ENCODE data around the gene FAH.

Gene FAH

DNA sequence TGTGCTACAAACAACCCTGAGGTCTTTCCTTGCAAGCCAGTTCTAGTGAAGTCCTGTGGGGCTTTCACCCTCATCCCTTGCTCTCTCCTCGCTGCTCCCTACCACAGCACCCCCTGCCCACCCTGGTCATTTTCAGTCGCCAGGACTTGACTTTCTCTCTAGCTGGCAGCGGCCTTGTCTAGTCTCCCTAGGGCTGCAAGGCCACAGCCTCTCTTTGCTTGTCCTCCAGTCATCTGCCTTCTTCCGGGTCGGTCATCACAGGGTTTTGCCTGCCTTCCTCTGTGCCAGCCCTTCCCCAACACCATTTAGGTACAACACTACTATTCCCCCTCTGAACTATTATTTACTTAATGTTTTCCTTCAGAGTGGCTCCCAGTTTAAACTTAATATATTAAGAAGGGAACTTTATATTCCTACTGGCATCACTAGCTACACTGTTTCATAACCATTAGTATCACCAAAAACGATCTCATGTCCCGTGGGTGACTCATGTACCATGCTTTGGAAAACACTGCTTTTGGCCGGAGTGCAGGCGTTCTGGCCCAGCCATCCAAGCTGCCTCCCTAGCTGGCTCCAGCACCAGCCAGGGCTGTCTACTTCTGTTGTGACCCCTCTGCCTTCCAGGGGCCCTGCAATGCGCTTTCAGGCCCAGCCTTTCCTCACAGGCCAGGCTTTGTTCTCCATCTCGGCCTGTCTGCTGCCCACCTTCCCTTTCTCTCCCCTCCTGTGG is 21.4 kb downstream of the FAH start:
- no peak for DNase-seq

DNA sequence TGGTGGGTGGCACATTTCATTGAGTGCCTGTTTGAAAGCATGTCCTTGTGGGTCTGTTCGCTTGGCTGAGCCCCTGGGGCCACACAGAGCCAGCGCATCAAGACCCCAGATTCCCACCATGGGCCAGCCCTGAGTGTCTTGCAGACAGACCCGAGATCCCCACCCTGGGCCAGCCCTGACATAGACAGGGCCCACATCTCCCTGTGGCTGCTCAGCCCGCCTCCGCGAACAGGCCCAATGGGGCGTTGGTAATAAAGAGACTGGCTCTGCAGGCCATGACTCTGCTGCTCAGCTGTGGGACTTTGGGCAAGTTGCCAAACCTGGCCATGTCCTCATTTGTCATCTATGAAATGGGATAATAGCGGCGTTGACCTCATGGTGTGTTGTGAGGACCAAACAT is 22.6 kb downstream of the FAH start:
- DNase-seq, result no peak

DNA sequence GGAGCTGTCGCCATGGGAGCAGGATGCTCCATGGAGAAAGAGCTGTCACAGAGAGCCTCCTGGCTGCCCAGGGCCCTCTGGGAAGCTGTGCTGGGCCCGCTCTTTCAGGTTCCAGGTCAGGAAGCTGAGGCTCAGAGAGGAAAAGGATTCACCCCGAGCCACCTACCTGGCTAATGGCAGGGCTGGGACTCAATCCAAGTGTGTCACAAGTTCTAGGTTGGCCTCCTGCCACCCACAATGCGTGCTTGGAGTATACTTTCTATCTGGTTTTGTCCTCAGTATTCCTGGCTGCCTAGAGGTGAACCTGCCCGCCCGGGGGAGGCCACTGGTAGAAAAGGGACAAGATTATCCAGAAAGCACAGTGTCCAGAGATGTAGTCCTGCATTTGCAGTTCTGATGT is 23.6 kb downstream of the FAH start:
- DNase-seq, result no peak

DNA sequence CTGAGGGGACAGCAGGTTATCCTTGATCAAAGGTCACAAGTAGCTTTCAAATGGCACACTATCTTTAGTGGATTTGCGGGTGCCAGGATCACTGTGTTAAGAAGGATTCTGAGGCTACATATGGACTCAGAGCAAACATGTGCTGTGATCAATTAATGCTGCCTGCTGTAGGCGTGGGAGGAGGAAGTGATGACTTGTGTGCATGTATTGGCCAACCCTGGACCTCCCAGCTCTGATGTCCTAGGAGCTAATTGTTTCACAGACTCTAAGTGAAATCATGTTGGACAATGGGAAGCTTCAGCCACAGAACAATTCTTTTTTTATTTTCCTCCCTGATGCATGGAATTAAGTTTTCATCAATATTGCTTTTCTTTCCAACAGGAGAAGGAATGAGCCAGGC is 24.4 kb downstream of the FAH start:
- DNase-seq, result no peak

- no peak for DNase-seq
Observed at GRCh38 chr15:80179025-80179759, 26.4 kb downstream of the FAH start.

DNA sequence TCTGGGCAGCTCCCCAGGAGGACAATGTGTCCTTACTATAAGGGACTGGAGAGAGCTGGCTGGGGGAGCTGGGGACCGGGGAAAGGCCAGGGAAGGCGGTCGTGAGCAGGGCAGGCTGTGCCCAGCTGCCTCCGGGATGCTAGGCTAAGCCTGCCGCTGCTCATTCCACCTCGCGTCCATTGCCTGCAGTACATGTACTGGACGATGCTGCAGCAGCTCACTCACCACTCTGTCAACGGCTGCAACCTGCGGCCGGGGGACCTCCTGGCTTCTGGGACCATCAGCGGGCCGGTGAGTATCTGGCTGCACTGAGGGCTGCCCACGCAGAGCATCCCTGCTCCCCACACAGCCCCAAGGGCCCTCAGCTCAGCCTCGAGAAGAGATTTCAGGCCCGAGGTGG is 27.1 kb downstream of the FAH start:
- DNase-seq, result no peak

DNA sequence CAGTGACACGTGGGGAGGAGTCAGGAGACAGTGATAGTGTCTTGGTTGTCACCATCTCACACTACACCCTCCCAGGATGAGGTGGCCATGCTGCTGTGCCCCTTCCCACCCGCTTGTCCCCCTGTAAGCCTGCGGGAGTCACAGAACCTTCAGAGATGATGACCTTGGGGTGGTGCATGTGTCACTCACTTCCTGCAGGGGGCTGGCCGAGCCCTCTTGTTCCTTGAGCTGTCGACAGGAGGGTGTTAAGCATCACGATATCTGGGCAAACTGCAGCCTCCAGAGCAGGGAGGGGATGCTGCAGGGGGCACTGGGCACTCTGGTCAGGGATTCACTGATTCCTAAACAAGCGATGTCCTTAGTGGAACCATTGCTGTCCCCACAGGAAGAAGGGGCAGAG is 27.7 kb downstream of the FAH start:
- no peak for DNase-seq

DNA sequence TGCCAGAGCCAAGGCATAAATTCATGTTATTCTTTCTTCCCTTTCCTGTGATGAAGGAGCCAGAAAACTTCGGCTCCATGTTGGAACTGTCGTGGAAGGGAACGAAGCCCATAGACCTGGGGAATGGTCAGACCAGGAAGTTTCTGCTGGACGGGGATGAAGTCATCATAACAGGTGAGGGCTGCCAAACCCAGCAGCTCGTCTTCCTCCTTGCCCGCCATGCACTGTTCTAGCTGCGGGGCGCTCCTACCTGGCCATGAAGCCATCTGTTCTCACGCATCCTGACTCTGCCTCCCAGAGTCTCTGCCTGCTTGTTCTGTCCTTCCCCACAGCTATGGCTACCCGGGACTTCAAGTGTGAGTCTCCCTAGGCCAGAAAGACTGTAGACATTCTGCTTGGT is 28.2 kb downstream of the FAH start:
- no peak for DNase-seq

DNA sequence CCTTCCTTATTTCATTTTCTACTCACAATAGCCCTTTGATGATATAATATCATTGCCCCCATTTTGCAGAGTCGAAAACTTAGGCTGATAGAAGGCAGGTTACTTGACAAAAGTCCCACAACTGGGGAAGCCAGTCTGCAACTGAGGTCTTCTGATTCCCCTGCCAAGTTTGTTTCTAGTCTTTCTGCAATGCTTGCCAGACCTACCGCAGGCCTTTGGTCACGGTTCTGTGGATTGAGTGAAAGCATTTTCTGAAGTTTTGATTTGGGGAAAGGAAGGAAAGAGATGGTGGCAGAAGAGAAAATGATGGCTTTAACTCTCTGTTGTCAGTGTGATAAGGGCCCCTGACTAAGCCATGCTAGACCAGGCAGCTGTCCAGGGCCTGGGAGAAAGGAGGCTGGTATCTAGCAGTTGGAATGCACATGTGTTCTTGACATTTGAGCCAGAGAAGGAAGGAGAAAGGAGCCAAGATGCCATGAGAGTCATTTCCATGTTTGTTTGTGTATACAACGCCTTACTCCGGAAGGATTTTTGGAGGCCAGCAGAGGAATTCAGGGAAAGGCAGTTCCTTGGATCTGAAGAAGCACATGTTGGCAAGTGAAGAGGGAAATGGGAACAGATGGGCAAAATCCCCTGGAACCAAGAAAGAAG is 29.9 kb downstream of the FAH start:
- DNase-seq, result peak; percentile 33

DNA sequence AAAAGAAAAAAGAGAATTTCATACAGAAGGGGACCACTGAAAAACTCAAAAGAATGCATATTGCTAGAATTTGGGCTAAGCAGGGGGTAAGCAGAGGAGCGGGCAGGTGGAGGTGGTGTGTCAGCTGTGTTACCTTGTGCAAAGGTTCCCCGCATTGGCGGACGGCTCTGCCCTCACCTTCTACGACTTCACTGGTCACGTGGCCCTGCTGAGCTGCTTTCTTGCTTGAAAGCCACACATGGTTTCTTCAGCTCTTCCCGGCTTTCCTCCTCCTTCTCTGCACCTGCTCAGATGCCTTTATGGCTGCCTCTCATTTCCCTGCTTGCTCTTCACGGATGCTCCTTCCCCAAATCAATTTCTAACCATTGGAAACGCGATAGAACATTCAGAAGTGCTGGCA is 30.5 kb downstream of the FAH start:
- DNase-seq, result no peak

DNA sequence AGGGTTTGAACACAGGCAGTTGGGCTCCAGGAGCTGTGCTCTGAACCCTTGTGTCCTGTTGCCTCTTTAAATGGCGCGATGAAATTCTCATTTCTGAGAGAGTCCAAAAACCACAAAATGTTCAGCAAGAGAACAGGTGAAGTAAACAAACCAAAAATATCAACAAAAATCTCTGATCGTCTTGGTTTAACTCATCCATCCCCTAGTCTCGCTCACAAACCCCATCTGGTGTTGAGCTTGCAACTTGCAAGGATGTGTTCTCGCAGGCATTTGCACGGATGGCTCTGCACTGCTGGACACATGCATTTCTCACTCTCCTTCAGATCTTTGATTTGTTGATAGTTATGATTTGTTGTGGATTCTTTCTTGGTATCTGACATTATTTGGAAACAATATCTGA is 31.1 kb downstream of the FAH start:
- no peak for DNase-seq

DNA sequence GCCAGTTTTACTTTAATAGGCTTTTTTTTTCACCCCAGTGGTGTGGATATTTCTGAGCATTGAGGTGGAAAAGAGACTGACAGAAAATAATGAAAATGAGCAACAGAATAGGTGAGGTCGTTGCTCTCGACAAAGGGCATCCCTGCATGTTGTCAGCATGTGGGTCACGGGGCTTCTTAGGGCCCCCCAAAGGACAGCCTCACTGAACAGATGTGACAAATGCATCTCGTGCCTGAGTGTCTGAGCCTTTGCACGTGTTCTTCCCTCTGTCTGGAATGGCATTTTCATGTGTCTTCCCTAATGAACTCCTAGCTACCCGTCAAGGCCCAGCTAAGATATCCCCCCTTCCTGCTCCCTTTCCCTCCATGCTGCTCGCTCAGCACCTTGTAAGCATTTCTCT is 31.8 kb downstream of the FAH start:
- DNase-seq, result no peak

GRCh38 chr15:80185152-80185551 is 32.4 kb downstream of the FAH start:
- DNase-seq, result no peak

- no peak for DNase-seq
Observed at GRCh38 chr15:80186066-80186465, 33.3 kb downstream of the FAH start.

GRCh38 chr15:80186597-80186996 is 33.8 kb downstream of the FAH start:
- DNase-seq, result no peak

- peak; percentile 55 for DNase-seq
Observed at GRCh38 chr15:80188251-80188650, 35.5 kb downstream of the FAH start.

DNA sequence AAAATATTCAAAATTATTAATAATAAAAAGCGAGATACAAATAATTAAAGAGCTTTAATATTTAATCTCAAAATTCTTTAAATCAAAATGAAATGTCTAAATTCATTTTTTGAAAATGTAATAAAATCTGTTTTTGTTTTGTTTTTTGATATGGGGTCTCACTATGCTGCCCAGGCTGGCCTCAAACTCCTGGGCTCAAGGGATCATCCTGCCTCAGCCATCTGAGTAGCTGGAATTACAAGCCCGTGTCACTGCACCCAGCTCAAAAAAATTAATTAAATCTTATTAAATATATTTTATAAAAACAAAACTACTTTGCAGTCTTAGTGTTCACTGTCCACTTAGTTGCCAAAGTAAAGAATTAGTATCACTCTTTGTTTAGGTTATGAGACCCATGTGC is 38.4 kb downstream of the FAH start:
- DNase-seq, result no peak

DNA sequence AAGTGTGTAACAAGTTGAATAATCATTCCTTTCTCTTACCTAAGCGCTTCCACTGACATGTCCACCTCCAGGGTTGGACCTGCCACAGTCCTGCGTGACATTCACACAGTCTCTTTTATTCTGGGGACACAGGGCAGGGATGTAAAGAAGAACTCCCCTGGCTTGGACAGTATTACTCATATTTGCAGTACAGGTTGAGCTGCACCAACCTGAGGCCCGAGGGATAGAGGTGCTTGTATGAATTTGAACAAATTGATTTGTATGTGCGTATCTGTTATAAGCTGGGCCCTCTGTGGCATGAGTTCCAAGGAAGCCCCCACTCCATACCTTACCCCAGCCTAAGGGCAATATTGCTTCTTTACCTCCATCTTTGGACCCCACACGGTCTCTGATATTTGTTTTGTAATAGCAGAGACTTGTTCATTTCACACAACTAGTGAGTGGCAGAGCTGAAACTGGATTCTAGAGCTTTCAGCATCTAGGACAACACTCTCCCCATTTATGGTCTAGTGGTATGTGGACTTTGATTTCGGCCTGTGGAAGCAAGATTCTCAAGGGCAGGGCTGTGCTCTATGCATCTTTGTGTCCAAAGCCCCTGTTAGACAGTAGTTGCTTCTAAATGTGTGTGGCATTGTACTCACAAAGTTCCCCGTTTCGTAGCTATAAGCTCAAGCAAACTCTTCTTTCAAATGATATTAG is 39.2 kb downstream of the FAH start:
- no peak for DNase-seq

DNA sequence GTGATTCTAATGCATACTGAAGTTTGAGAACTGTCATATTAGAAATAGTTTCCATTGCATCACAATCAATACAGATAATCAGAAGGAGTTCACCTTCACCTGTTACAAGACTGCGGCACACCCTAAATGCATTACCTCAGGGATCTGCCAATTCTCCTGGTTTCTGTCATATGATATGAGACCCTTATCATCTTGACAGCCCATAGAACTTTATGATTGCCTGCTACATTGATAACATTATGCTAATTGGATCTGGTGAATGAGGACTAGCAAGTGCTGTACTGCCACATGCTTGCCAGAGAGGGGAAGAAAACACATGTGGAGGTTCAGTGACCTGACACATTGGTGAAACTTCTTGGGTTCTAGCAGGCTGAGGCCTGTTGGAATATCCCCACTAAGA is 41.4 kb downstream of the FAH start:
- no peak for DNase-seq

DNA sequence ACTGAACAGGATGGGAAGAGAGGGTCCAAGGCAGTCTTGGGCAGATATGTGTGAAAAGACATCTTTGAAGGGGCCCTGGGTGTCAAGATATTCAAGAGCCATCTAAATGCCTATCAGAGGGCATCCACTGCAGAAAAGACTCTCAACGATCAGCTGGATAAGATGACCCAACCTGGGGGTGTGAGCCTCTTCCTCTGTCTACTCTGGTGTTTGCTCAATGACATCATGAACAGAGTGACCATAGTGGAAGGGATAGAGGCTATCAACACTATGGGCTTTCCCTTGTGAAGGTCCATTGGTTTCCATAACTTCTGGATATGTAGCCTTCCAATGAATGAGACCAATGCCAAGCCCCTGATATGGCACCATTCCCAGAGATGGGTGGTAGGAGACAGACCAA is 42.1 kb downstream of the FAH start:
- no peak for DNase-seq

GRCh38 chr15:80199366-80199765 is 46.6 kb downstream of the FAH start:
- no peak for DNase-seq

GRCh38 chr15:80199869-80200268 is 47.1 kb downstream of the FAH start:
- DNase-seq, result no peak

- no peak for DNase-seq
Observed at GRCh38 chr15:80201256-80202015, 48.6 kb downstream of the FAH start.

All from NCI-H524 treated with DMSO at 0.1 percent for 48 hours (cell line).